GM20000 (cell line): ENCODE results near the gene DMTF1.

Experiments
- DNase-seq: peaks from one replicate; pipeline ENCODE4 v3.0.0; 2012; ENCODE audit warnings: low spot score
- CTCF ChIP-seq: IDR thresholded peaks from 2 replicates; pipeline ENCODE4 v1.5.1; 2012; ENCODE audit warnings: mild to moderate bottlenecking, control low read depth; ENCODE audit errors: extremely low read depth, missing control alignments

The DMTF1 gene

GRCh38 chr7:87152112-87152896, at the start of gene DMTF1:
Gene DMTF1 (plus strand): TSS chr7:87152453. CDS start chr7:87164942, 12,489 bp downstream.
- TF ChIP-seq CTCF, result no peak

GRCh38 chr7:87105401-87105800, 46.9 kb upstream of the DMTF1 start:
- no peak for TF ChIP-seq CTCF
- DNase-seq, result no peak

More at GRCh38 chr7:87152112-87152896, at the start of gene DMTF1:
- peak; percentile 94 for DNase-seq

- no peak for DNase-seq
- TF ChIP-seq CTCF, result no peak
Measured at GRCh38 chr7:87106974-87107612, 45.2 kb upstream of the DMTF1 start.

GRCh38 chr7:87107949-87108776, 44.1 kb upstream of the DMTF1 start:
- TF ChIP-seq CTCF, result no peak
- DNase-seq, result no peak

- DNase-seq, result no peak
Measured at GRCh38 chr7:87110778-87111177, 41.5 kb upstream of the DMTF1 start.

GRCh38 chr7:87111877-87112276, 40.4 kb upstream of the DMTF1 start:
- no peak for DNase-seq
- TF ChIP-seq CTCF, result no peak

More at GRCh38 chr7:87110778-87111177, 41.5 kb upstream of the DMTF1 start:
- no peak for TF ChIP-seq CTCF
